Natural killer cell (primary cell): ENCODE data around the gene NAALADL2. TPM values are rescaled to one million over a fixed set of nuclear protein-coding genes. Genes with fewer than 3 reads are reported as not detected.

Experiments
- ATAC-seq, 3 donors: fragments of 150-1000 bp in 2 of 3; fragments of 200-7000 bp in 1 of 3; cut with Tn5 transposase; 1 replicate in 1 of 3; 2 replicates in 2 of 3; pipeline ENCODE4 v1.10.0; 2021; ENCODE audit warnings: mild to moderate bottlenecking in 2 of 3, moderate library complexity in 2 of 3
- DNase-seq, 2 donors: peaks; one replicate each; pipeline versions ENCODE4 v3.0.0 to v3.0.0-alpha.2; 2013 to 2021; ENCODE audit warnings: mixed read lengths in 1 of 2
- H3K27ac ChIP-seq: one replicate; pipeline ENCODE4 v1.5.1; 2013; ENCODE audit warnings: mild to moderate bottlenecking, low read length
- H3K27me3 ChIP-seq: one replicate; pipeline ENCODE4 v1.6.1; 2013; ENCODE audit warnings: low read length; ENCODE audit not compliant: control insufficient read depth, insufficient read depth
- H3K36me3 ChIP-seq: one replicate; pipeline ENCODE4 v1.6.1; 2013; ENCODE audit warnings: low read length; ENCODE audit not compliant: control insufficient read depth, insufficient read depth
- H3K4me1 ChIP-seq: one replicate; pipeline ENCODE4 v1.6.1; 2013; ENCODE audit warnings: low read length; ENCODE audit not compliant: control insufficient read depth, insufficient read depth
- H3K4me3 ChIP-seq: one replicate; pipeline ENCODE4 v1.5.1; 2013; ENCODE audit warnings: low read length
- H3K9me3 ChIP-seq: one replicate; pipeline ENCODE4 v1.6.1; 2013; ENCODE audit warnings: low read length; ENCODE audit not compliant: control insufficient read depth, insufficient read depth
- H3K27ac Mint-ChIP-seq, 2 donors: one replicate each; pipeline ENCODE4 v1.8.0; 2022; ENCODE audit warnings: mild to moderate bottlenecking in 2 of 2, mixed read lengths in 2 of 2, moderate library complexity in 1 of 2
- H3K27me3 Mint-ChIP-seq, 2 donors: one replicate each; pipeline ENCODE4 v1.8.0; 2022; ENCODE audit warnings: low read depth in 2 of 2, mixed read lengths in 2 of 2
- H3K36me3 Mint-ChIP-seq: one replicate; pipeline ENCODE4 v1.8.0; 2022; ENCODE audit warnings: mixed read lengths
- H3K4me1 Mint-ChIP-seq, 2 donors: one replicate each; pipeline ENCODE4 v1.8.0; 2022; ENCODE audit warnings: mixed read lengths in 2 of 2
- H3K4me3 Mint-ChIP-seq: one replicate; pipeline ENCODE4 v1.8.0; 2022; ENCODE audit warnings: mild to moderate bottlenecking, moderate library complexity, mixed read lengths
- H3K9me3 Mint-ChIP-seq, 2 donors: one replicate each; pipeline ENCODE4 v1.8.0; 2022; ENCODE audit warnings: mixed read lengths in 2 of 2
- WGBS: methylation state at CpG from one replicate; pipeline ENCODE4 v1.1.7; 2013; ENCODE audit warnings: missing lambda C conversion rate; ENCODE audit not compliant: insufficient coverage; 5-methylcytosine and 5-hydroxymethylcytosine counted together
- intact Hi-C: fragments of 100-400 bp; cut with micrococcal nuclease; formaldehyde crosslinking; loops from one replicate; pipeline ENCODE4 v1.14.2; 2022
- total RNA-seq, 4 donors: library from RNA; stranded (reverse); fragments of 120-200 nt in 1 of 4; gene quantifications; one replicate each; pipeline versions ENCODE4 v1.2.3 to v1.2.4, GENCODE V29; 2013 to 2022
- TF ChIP-seq, protein P1 (sequence below): fragments of 200-600 bp; IDR thresholded peaks from one replicate; pipeline ENCODE4 v1.8.0; 2022; ENCODE audit warnings: antibody characterized with exemption

Gene NAALADL2
- total RNA-seq, 3 donors from 2014 or later (not counting 1 experiment from before 2014, with no cell fraction given): not detected

DNA sequence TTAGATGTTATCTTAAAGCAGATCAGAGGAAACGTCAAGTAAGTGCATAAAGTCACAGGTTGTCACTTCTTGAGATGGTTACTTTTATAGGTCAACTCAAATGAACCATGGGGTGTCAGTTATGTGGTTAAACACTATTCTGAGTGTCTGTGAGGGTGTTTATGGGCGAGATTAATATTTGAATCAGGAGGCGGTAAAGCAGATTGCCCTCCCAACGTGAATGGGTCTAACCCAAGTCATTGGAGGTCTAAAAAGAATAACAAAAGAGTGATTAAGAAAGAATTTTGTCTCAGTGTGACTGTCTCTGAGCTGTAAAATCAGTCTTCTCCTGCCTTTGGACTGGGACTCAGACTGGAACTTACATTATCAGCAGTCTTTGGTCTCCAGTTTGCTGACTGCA, 977.5 kb downstream of the NAALADL2 start:
- no peak overlapping the region for H3K27ac ChIP-seq
- H3K9me3 Mint-ChIP-seq: peaks cover 7 to 10% of the 10 kb centered on the region in 2 donors
- no peaks in the 10 kb centered on the region for H3K36me3 Mint-ChIP-seq
- 66% methylated on average over 4 of the region's 4 CpGs for WGBS
- H3K4me1 Mint-ChIP-seq: no peaks in the 10 kb centered on the region
- H3K36me3 ChIP-seq: no peaks in the 10 kb centered on the region
- no peaks in the 10 kb centered on the region for H3K4me1 ChIP-seq
- ATAC-seq (no peak), DNase-seq (no peak)
- no peak overlapping the region for H3K4me3 Mint-ChIP-seq
- TF ChIP-seq, protein P1, sequence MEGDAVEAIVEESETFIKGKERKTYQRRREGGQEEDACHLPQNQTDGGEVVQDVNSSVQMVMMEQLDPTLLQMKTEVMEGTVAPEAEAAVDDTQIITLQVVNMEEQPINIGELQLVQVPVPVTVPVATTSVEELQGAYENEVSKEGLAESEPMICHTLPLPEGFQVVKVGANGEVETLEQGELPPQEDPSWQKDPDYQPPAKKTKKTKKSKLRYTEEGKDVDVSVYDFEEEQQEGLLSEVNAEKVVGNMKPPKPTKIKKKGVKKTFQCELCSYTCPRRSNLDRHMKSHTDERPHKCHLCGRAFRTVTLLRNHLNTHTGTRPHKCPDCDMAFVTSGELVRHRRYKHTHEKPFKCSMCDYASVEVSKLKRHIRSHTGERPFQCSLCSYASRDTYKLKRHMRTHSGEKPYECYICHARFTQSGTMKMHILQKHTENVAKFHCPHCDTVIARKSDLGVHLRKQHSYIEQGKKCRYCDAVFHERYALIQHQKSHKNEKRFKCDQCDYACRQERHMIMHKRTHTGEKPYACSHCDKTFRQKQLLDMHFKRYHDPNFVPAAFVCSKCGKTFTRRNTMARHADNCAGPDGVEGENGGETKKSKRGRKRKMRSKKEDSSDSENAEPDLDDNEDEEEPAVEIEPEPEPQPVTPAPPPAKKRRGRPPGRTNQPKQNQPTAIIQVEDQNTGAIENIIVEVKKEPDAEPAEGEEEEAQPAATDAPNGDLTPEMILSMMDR: no peak
- no peaks in the 10 kb centered on the region for H3K27me3 Mint-ChIP-seq
- intact Hi-C loops: no loop called here
- H3K27ac Mint-ChIP-seq: no peak overlapping the region
- H3K9me3 ChIP-seq: no peaks in the 10 kb centered on the region
- no peak overlapping the region for H3K4me3 ChIP-seq
- H3K27me3 ChIP-seq: no peaks in the 10 kb centered on the region

DNA sequence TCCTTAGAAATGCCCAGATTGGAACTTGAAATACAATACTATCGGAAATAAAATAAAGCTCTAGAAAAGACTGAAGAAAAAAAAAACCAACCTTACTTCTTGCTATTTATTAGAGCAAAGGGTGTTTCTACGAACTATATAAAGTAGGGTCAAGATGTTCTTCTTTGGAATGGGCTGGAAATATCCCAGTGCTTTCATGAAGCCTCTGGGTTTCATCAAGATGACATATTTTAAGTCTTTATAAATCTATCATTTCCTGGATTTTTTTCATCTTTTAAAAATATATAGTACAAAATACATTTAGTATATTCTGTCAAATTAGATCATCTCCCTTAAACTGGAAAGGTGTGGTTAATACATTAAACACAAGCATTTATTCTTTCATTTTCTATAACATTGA, 978.8 kb downstream of the NAALADL2 start:
- no peak overlapping the region for H3K4me3 Mint-ChIP-seq
- H3K36me3 Mint-ChIP-seq: no peaks in the 10 kb centered on the region
- no peaks in the 10 kb centered on the region for H3K27me3 Mint-ChIP-seq
- DNase-seq: no peak
- Histone ChIP-seq H3K27ac (no peak overlapping the region), H3K36me3 (no peaks in the 10 kb centered on the region), H3K9me3 (no peaks in the 10 kb centered on the region), H3K27me3 (no peaks in the 10 kb centered on the region), H3K4me3 (no peak overlapping the region), H3K4me1 (no peaks in the 10 kb centered on the region)
- WGBS: no CpG with 5 or more reads among the region's 2 CpGs
- no peak for ATAC-seq
- H3K4me1 Mint-ChIP-seq: no peaks in the 10 kb centered on the region
- peaks cover 11 to 13% of the 10 kb centered on the region in 2 donors for H3K9me3 Mint-ChIP-seq
- intact Hi-C loops: no loop called here
- TF ChIP-seq, protein P1: no peak
- no peak overlapping the region for H3K27ac Mint-ChIP-seq

DNA sequence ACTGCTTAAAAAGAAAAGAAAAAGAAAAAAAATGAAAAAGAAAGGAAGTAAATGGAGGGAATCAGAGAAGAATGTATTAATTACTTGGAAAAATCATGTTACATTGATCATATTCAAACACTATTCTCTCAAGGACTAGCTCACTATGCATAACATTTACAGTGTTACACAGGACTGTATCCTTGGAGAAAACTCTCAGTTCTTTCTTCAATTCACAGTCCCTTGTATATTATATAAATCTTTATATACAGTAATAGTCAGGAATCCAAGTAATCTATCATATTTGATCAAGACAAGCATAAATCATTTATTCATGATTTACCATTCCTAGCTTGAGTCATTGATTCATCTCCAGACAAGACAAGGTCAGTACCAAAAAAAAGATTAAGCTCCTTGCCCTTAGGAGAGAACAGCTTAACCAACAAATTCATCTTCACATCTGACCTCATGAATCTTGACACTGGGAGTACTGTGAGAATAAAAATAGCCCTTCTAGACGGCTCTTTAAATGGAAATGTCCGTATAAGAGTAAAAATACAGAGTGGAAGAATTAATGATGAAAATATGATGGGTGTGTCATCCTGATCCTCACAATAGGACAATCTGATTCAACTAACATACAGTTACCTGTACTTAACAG, 980.4 kb downstream of the NAALADL2 start:
- H3K36me3 ChIP-seq: no peaks in the 10 kb centered on the region
- no peak for DNase-seq
- peaks cover 11 to 13% of the 10 kb centered on the region in 2 donors for H3K9me3 Mint-ChIP-seq
- no peaks in the 10 kb centered on the region for H3K27me3 Mint-ChIP-seq
- no peak for ATAC-seq
- no peak overlapping the region for H3K27ac ChIP-seq
- TF ChIP-seq, protein P1: no peak
- H3K27ac Mint-ChIP-seq: no peak overlapping the region
- no peaks in the 10 kb centered on the region for H3K4me1 Mint-ChIP-seq
- H3K36me3 Mint-ChIP-seq: no peaks in the 10 kb centered on the region
- no peak overlapping the region for H3K4me3 Mint-ChIP-seq
- no CpG with 5 or more reads among the region's 2 CpGs for WGBS
- H3K4me1 ChIP-seq: no peaks in the 10 kb centered on the region
- no peaks in the 10 kb centered on the region for H3K27me3 ChIP-seq
- H3K4me3 ChIP-seq: no peak overlapping the region
- intact Hi-C loops: no loop called here
- H3K9me3 ChIP-seq: no peaks in the 10 kb centered on the region

DNA sequence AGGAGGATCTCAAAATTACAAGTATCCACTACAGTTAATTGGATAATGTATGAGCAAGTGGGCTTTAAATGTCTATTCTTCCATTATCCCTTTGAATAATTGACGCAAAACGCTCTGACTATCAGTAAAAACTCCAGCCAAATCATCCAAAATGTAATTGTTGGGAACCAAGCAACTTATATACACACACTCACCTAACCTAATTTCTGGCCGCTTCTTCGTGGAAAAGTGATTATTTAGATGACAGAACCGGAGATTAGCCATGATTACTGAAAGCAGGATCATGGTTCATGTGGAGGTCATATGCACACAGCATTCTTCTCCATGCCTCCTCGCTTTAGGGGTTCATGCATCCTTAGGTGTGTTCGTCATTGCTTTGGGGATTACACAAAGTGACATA, 992.4 kb downstream of the NAALADL2 start:
- peaks cover 2% of the 10 kb centered on the region for H3K9me3 ChIP-seq
- H3K36me3 Mint-ChIP-seq: no peaks in the 10 kb centered on the region
- no peaks in the 10 kb centered on the region for H3K36me3 ChIP-seq
- no peak overlapping the region for H3K4me3 Mint-ChIP-seq
- ATAC-seq (no peak), DNase-seq (no peak)
- no peaks in the 10 kb centered on the region for H3K4me1 Mint-ChIP-seq
- H3K4me3 ChIP-seq: no peak overlapping the region
- no peaks in the 10 kb centered on the region for H3K4me1 ChIP-seq
- no peaks in the 10 kb centered on the region for H3K27me3 Mint-ChIP-seq
- WGBS: 89% methylated on average over 6 of the region's 7 CpGs
- intact Hi-C loops: no loop called here
- peaks cover 7 to 13% of the 10 kb centered on the region in 2 donors for H3K9me3 Mint-ChIP-seq
- TF ChIP-seq, protein P1: no peak
- no peak overlapping the region for H3K27ac ChIP-seq
- H3K27ac Mint-ChIP-seq: no peak overlapping the region
- H3K27me3 ChIP-seq: no peaks in the 10 kb centered on the region
